Activated CD4-positive, CD25-positive, alpha-beta regulatory T cell treated with anti-CD3 and anti-CD28 coated beads, Interleukin-2, amount 50 U/mL, for 16 hours (primary cell): ENCODE results near the gene ATP2B3.
A peak's percentile ranks its signal among the peaks of the same experiment; 100 is the strongest.
"Not testable (repeated sequence)": the region's sequence is repeated elsewhere in the genome, so short reads cannot be mapped to it uniquely, and the experiment has no call there.

Experiments used
- DNase-seq: peaks from one replicate; pipeline ENCODE4 v3.0.0-alpha.2; 2020; ENCODE audit warnings: low read depth, low spot score

Gene ATP2B3

DNA sequence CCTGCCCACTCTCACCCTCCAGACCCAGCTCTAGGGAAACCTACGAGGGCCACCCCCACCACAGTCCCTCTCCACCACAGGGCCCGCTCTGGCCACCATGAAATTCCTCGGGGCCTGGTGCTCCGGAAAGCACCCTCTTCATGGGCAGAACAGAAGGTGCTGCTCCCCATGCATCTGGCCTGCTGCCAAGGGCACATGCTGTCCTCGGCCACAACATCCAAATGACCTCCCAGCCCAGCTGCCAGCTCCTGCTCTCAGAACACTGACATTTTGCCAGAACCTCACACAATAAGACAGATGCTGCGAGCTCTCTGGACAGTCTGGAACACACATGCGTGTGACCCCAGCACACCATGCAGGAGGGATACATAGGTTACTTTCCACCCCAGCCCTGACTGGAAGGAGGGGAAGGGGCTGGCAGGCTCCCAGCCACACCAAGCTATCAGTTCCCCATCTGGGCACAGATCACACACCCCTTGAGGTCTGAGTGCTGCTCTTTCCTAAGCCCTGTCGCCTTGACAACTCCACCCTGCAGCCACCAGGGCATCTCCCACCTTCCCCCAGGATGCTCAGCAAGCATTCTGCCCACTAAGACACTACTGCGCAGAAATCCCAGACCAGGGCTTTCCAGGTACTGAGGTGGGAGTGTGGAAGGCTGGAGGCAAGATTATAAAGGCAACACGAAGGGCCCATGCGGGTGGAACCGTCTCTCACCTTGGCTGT lies 75.7 kb downstream of the ATP2B3 start:
- DNase-seq, result no peak

DNA sequence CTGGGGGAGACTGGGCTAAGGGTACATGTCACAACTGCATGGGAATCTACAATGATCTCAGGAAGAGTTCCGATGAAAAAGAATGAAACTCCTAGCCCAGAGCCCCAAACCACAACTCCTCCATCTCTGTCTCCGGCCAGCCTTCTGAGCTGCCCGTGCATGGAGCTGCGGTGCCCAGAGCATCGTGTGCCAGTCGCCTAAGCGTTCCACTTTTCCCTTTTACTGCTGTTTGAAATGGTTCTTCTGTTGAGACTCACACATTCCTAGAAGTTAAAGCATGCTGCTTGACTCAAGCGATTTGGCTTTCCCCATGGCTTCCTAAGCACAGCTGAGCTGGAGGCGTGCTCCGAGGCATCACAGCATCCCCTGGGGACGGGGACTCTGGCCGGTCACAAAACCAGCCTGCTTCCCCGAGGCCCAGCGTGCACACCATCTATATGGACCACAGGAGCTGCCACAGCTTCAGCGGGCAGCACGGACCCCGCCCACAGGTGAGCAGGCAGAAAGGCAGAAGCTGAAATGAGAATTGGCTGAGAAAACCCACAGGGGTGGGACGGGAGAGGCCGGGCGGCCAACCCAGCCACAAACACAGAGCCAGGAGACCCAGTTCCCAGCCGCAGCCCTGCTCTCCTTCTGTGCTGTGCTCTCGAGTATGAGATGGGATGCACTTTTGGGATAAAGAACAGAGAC lies 76.5 kb downstream of the ATP2B3 start:
- DNase-seq, result no peak

DNA sequence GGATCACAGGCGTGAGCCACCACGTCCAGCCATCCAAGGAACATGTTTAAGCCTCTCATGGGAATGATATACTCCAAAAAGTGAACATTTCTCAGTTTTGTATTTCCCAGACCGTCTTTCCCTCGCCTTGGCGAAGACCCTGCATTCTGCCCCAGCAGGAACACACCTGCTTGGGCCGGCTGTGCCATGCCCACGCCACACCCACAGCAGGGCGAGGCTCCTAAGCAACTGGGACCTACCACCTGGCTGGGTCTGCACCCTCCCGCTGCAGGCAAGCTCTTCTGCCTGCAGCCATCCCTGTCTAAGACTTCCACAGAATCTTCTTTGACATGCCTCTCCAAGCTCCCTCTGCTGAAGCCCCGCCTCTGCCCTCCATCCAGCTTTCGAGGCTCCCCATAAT lies 77.9 kb downstream of the ATP2B3 start:
- DNase-seq, result no peak

DNA sequence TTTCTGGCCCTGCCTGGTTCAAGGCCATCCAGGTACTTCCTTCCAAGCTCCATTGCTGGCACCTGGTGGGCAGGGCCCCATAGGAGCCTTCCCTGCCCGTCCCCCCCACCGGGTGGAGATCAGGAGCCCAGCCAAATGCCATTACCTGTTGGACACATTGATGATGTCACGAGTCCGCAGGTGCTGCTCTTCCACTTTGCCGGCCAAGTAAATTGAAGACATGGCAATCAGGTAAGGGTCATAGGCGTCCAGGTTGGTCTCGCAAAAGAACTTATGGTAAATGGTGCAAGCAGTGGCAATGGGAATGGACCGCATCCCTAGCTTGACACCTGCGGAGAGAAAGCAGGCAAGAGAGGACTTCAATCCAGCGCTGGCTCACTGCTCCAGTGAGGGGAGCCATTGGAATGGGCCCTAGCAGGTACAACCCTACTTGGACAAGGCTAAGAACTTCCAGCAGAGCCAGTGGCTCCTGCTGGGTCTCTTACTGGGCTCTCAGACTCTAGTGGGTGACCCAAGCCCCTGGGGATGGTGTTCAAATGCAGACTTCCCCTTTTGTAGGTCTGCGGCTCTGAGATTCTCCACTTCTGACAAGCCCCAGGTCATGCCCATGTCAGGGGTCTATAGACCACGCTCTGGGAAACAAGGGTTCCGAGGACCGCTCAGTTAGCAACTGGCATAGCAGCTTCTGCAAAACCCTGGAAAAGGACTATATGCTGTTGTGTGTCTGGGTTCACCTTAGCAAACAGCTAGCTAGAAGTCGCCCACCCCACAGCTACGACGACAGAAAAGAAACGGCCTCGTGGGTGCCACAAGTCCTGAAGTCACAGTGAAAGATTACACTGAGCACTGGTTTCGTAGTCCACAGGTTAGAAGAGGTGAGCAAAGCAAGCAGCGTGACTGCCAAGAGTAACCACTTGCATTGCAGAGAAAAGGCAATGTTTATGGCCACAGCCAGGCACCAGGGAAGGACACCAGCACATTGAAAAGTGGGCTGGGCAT lies 78.7 kb downstream of the ATP2B3 start:
- DNase-seq, result no peak

DNA sequence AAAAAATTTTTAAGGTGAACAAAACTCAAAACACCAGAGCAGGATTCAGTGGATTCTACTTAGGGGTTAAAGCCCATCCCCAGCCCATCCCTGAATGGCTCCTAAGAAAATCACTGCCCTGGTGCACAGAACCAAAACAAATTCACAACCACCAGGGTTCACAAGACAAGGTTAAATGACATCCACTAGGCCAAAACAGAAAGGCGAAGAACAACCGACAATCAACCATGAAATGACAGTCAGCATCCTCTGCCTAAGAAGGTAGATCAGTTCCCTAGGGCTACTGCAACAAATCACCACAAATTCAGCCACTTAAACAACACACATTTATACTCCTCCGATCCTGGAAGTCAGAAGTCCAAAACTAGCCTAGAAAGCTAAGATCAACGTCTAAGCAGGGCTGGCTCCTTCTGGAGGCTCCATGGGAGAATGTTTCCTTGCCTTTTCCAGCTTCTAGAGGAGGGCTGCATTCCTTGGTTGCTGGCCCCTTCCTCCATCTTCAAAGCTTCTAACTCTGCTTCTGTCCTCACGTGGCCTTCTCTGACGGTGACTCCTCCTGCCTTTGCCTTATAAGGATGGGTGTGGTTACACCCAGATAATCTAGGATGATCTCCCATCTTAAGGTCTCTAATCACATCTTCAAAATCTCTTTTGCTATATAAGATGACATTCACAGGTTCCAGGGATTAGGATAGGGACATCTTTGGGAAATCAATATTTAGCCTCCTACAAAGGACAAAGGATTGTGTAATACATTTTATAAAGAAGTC lies 79.7 kb downstream of the ATP2B3 start:
- no peak for DNase-seq

DNA sequence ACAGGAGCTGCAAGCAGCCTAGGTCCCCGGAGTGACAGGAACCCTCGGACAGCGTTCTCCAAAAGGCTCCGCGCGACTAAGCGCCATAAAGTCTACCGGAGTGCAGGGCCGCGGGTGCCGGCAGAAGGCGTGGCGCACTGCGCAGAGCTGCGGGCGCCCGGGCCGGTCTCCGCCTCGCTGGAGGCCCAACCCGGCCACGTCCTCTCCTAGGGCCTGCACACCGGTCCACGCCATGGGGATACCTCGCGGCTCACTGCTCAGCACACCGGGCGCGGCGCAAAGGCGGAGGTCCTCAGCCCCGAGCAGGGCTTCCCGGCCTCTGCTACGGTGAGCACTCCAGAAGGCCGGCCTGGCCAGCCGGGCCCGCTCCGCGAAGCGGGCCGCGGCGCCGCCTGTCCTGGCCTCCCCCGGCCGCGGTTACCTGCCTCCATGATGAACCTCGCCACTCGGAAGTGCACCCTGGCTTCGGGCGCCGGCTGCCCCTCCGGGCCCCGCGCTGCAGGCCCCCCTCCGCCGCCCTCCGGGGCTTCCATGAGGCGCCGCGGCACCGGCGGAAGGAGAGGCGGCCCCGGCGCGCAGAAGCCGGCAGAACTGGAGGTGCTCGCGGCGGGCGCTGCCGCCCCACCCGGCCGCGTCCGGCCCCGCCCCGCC lies 81.2 kb downstream of the ATP2B3 start, which contains the start of gene CCNQ:
TSS of gene CCNQ (minus strand) at position 599 of the 651 bp plus-strand sequence. CDS start at position 533, 66 bp downstream.
- no peak for DNase-seq

DNA sequence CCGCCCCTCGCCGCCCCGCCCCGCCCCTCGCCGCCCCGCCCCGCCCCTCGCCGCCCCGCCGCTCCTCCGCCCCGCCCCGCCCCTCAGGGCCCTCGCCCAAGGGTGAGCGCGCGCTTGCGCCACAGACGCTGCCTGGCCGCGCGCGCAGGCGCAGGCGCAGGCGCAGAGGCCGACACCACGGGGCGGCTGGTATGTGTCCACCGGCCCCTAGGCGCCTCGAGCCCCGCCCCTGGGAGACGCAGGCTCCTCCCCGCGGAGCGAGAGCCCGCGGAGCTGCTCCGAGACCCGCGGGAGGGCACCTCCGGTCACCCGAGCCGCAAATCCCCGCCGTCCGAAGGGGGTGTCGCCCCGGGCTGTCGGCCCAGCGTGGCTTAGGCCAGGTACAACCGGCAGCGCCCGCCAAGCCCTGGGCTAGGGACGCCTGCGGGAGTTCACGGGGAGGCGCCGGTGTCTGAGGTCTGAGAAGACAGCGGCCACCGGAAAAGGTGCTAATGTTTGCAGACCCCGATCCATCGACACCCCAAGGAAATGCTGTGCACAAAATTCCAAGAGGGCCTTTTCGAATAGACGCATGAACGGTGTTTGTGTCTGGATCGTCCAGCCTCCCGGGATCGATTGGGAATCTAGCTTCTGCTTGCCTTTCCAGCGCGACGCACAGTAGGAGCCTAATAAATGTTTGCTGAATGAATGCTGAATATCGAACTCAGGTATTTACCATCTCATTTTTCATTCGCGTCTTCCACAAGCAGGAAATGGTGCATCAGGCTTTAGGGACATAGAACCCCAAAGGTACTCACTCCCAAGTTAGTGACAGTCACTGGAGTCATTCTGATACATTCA lies 82.0 kb downstream of the ATP2B3 start:
- DNase-seq, result peak; percentile 70

DNA sequence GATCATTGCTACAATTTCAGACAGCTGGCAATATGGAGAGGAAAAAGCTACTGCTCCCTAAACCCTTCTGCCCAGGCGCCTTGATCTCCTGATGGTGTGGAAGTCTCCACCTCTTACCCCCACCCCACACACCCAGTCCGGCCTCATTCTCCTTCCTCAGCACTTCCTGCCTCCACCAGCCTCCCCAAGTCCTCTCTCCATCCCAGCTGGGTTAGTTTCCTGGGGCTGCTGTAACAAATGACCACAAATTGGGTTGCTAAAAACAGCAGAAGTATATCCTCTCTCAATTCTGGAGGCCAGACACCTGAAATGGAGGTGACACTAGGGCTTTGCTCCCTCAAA lies 82.6 kb downstream of the ATP2B3 start:
- no peak for DNase-seq

DNA sequence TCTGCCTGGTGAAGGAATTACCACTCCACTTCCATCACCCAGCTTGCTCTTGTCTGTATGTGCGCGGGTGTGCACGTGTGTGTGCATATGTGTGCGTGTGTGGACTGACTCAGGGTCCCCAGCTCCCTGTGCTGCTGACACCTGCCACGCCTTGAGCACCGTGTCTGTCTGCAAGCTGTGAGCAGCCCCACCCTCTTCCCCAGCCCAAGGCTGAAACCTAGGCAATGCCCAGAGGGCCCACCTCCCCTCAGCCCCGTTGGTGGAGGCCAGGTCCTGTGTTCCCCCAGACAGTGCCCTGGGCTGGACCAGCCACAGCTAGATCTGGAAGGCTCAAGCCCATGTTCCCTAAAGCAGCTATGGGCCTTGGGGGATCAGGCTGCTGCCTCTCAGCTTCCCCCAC lies 83.5 kb downstream of the ATP2B3 start:
- DNase-seq, result no peak

DNA sequence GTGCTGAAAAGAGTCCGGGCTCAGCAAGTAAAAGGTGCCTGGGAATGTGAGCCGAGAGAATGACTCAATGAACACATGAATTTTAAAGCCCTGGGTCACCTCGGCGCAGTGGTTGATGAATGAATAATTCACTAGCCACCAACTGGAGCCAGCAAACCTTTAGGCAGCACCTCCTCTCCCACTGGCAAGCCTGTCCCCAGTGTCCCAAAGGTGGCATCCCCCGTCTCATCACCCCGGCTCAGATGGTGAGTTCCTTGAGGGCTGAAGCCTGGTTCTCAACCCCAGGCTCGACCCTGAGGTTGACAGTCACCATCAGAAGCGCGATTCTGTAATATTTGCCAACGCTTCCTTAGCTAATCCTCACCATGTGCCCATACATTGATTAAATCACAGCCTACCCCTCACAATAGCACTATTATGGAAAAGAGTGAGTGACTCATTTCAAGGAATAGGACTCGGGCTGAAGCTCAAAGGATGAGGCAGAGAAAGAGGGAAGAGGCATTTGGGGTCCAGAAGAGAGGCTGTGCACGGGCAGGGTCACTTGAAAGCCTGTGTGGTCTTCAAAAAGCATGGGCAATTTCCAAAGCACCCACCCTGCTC lies 84.2 kb downstream of the ATP2B3 start:
- no peak for DNase-seq

DNA sequence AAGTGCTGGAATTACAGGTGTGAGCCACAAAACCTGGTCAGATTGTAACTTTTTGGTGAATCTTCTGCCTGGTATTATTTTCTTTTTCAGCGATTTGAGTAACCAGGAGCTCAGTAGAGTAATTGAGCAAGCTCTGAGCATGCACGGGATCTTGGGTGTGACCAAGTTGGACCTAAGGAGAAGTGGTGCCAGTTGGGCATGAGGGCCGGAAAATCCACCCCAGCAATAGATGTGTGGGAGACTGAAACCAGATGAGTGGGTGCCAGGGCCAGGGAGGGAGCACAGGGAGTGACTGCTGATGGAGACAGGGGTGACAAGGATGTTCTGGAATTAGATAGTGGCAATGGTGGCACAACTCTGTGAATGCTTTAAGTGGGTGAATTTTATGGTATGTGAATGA lies 85.2 kb downstream of the ATP2B3 start:
- DNase-seq, result no peak

DNA sequence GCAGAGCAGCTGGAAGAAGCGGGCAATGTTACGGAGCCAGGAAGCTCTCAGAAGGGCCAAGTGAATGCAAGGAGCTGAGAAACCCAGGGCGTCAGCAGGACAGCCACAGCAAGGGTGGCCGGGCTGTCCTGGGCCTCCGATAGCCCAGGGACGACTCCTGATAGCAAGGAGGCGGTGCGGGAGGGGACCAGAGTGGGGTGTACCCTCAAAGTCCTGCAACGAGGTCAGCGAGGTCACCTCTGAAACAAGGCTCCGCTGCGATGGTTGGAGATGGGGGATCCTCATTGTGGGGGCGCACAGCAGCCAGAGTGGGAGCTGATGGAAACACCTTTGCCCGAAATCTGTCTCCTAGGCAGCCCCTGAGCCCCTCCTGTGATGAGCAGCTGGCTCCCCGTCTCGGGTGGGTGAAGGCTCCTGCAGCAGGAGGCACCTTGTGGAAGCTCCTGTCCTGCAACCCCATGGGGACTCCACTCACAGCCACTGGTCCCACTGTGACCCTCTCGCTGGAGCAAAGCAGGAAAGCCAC lies 85.8 kb downstream of the ATP2B3 start:
- no peak for DNase-seq

DNA sequence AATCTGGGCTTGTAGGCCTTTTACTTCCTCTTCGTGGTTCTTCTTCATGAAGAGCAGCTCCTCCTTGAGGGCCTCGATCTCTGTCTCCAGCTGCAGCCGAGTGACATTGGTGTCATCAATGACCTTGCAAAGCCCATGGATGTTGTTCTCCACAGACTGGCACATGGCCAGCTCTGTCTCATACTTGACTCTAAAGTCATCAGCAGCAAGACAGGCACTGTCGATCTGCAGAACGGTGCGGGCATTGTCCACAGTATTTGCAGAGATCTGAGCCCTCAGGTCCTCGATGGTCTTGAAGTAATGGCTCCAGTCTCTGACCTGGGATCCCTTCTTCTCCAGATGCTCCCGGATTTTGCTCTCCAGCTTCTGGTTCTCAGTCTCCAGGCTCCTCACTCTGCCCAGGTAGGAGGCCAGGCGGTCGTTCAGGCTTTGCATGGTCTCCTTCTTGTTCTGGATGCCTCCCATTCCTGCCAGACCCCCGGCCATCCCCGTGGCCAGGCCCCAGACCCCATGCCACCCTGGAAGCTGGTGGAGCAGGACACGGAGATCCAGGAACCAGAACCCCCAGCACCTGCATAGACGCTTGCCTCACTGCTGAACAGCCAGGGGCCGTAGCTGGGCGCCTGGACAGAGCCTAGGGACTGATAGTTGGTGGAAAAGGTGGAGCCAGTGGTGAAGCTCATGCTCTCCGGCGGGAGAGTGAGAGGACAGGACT lies 87.4 kb downstream of the ATP2B3 start:
- not testable (repeated sequence) for DNase-seq

DNA sequence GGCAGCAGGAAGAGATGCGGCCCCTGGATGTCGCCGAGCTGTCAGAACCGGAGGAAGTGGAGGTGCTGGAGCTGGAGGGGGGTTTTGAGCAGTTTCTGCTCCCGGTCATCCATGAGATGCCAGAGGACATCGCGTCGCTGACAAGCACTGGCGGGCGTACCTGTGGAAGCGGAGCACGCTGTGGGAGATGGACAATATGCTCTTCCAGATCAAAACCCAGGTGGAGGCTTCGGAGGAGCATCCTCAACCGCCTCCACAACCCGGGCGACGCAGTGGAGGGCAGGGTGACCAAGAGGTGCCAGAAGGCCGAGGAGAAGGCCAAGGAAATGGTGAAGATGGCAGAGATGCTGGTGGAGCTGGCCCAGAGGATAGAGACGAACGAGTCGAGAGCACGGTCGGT lies 89.1 kb downstream of the ATP2B3 start:
- DNase-seq, result no peak

DNA sequence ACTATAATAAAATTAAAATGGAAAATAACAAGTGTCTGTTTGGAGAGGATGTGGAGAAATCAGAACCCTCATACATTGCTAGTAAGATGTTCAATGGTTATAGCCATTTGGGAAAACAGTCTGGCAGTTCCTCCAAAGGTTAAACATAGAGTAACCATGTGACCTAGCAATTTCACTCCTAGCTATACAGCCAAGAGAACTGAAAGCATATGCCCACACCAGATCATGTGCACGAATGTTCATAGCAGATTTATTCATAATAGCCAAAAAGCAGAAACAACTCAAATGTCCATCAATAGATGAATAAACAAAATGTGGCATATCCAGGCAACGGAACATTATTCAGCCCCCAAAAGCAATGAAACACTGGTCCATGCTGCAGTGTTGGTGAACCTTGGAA lies 90.9 kb downstream of the ATP2B3 start:
- no peak for DNase-seq

DNA sequence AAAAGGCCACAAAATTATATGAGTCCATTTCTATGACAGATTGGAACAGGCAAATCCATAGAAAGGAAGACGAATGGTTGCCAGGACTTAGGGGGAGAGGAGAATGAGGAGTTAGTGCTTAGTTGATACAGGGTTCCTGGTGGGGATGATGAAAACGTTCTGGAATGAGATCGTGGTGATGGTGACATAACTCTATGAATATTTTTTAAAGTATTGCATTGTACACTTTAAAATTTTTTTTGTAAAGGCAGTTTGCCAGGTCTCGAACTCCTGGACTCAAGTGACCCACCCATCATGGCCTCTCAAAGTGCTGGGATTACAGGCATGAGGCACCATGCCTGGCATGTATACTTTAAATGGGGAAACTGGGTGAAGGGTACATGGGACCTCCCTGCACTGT lies 91.4 kb downstream of the ATP2B3 start:
- no peak for DNase-seq

DNA sequence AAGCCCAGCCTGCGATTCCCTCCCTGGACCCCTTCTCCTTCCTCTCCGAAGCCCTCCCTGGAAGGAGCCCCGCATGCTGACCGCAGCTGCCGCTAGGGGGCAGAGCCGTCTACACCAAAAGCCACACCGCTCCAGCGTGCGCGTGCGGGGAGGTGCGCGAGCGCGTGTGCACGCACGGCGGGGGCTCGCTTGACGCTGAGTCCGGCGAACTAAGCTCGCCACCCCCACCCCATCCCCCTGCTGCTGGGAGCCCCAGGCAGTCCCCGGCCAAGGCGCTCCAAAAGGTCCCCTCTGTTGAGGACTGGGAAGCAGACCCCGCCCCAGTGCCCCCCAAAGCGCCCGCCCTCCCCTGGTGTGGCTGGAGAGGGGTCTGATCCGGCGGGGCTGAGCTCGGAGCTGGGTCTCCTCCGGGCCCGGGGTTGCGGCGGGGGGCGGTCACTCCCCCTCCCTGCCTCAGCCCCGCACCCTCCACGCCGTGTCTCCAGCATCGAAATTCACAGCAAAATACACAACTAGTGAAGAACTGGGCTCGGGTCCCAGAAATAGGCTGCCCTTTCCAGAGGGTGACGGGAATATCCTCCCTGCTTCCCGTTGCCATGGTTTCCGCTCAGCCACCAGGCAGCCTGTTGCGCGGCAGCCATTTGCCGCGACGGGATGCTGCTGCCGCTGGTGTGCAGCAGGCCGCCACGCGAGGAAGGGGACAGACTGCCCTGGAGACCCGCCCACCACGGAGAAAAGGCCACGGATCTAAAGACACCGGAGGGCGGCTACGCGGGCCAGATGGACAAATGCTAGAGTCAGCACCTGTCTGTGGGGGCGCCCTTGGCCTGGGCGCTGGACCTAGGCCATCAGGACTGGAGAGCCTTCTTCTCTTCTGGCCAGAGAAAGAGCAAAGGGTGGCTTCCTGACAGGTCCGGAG lies 92.7 kb downstream of the ATP2B3 start:
- DNase-seq, result peak; percentile 57

DNA sequence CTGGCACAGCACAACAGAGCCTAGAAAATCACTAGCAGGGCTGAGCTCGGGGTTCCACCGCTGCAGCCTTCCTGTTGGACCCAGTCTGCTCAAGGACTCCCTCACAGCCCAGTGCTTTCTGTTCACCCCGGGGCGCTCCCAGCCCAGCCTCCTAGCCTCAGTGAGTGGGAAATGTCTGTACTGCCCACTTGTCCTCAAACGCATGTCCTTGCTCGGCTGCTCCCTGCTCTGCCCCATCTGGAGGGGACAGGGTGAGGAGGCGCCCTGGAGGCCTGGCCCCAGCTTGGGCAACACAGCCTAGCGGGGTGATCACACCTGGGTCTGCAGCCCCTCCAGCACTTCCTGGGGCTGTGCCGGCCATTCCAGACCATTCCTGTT lies 93.4 kb downstream of the ATP2B3 start:
- no peak for DNase-seq
